Naive thymus-derived CD4-positive, alpha-beta T cell (primary cell): ENCODE data around the gene TRIO. TPM values are rescaled to one million over a fixed set of nuclear protein-coding genes. Genes with fewer than 3 reads are reported as not detected.
A peak's percentile ranks its signal among the peaks of the same experiment; 100 is the strongest.

Source experiments
- ATAC-seq: fragments of 150-1000 bp; cut with Tn5 transposase; 2 replicates; pipeline ENCODE4 v1.10.0; 2021; ENCODE audit warnings: mild to moderate bottlenecking, moderate library complexity
- CTCF ChIA-PET: fragments of 350-600 bp; sonication (Branson Sonifier 250); formaldehyde crosslinking; loops from one replicate; lab custom pipeline; 2021; ENCODE audit warnings: antibody characterized with exemption; lab: Charles Lee
- POLR2A ChIA-PET: fragments of 350-600 bp; sonication (Branson Sonifier 250); formaldehyde crosslinking; loops from one replicate; lab custom pipeline; 2021; ENCODE audit warnings: antibody characterized with exemption, inconsistent platforms; lab: Charles Lee
- DNase-seq, 9 donors: peaks; one replicate each; pipeline versions ENCODE4 v3.0.0 to v3.0.0-alpha.2; 2020 to 2022; ENCODE audit warnings: mixed read lengths in 1 of 9
- H3K27ac ChIP-seq: one replicate; pipeline ENCODE4 v1.7.0; 2013; ENCODE audit warnings: mild to moderate bottlenecking, low read depth, low read length, moderate library complexity
- H3K27me3 ChIP-seq, 2 donors: one replicate each; pipeline ENCODE4 v1.7.0; 2013; ENCODE audit warnings: low read length in 2 of 2, mild to moderate bottlenecking in 2 of 2, moderate library complexity in 2 of 2; ENCODE audit not compliant: control insufficient read depth in 2 of 2, insufficient read depth in 2 of 2
- H3K36me3 ChIP-seq, 3 experiments: 1 replicate in 2 of 3; 2 replicates in 1 of 3; pipeline ENCODE4 v1.7.0; 2013; ENCODE audit warnings: low read length in 3 of 3, mild to moderate bottlenecking in 3 of 3, moderate library complexity in 1 of 3; ENCODE audit not compliant: insufficient read depth in 3 of 3, control insufficient read depth in 2 of 3
- H3K4me1 ChIP-seq, 2 donors: one replicate each; pipeline ENCODE4 v1.7.0; 2013; ENCODE audit warnings: low read length in 2 of 2, mild to moderate bottlenecking in 2 of 2, moderate library complexity in 1 of 2; ENCODE audit not compliant: control insufficient read depth in 2 of 2, insufficient read depth in 2 of 2
- H3K4me3 ChIP-seq: 2 replicates; pipeline ENCODE4 v1.7.0; 2013; ENCODE audit warnings: mild to moderate bottlenecking, low read length
- H3K9me3 ChIP-seq, 3 experiments: 1 replicate in 2 of 3; 2 replicates in 1 of 3; pipeline ENCODE4 v1.7.0; 2013; ENCODE audit warnings: low read length in 3 of 3; ENCODE audit not compliant: control insufficient read depth in 2 of 3
- H3K27ac Mint-ChIP-seq, 9 donors: one replicate each; pipeline ENCODE4 v1.8.0; 2020 to 2022; ENCODE audit warnings: mixed read lengths in 9 of 9, mild to moderate bottlenecking in 8 of 9, moderate library complexity in 5 of 9, inconsistent platforms in 2 of 9
- H3K27me3 Mint-ChIP-seq, 5 donors: one replicate each; pipeline ENCODE4 v1.8.0; 2021 to 2022; ENCODE audit warnings: mixed read lengths in 5 of 5, mild to moderate bottlenecking in 1 of 5
- H3K36me3 Mint-ChIP-seq, 5 donors: one replicate each; pipeline ENCODE4 v1.8.0; 2020 to 2022; ENCODE audit warnings: mixed read lengths in 5 of 5, mild to moderate bottlenecking in 3 of 5, inconsistent platforms in 1 of 5
- H3K4me1 Mint-ChIP-seq, 7 donors: one replicate each; pipeline ENCODE4 v1.8.0; 2020 to 2022; ENCODE audit warnings: mixed read lengths in 7 of 7, mild to moderate bottlenecking in 3 of 7, inconsistent platforms in 1 of 7
- H3K4me3 Mint-ChIP-seq, 10 donors: one replicate each; pipeline ENCODE4 v1.8.0; 2020 to 2022; ENCODE audit warnings: mild to moderate bottlenecking in 10 of 10, mixed read lengths in 10 of 10, moderate library complexity in 6 of 10, inconsistent platforms in 2 of 10
- H3K9me3 Mint-ChIP-seq, 11 donors: one replicate each; pipeline ENCODE4 v1.8.0; 2020 to 2022; ENCODE audit warnings: mixed read lengths in 11 of 11, mild to moderate bottlenecking in 4 of 11, inconsistent platforms in 1 of 11, moderate library complexity in 1 of 11
- intact Hi-C, 2 donors: fragments of 100-400 bp; cut with micrococcal nuclease; formaldehyde crosslinking; loops; one replicate each; pipeline ENCODE4 v1.15.1; 2023
- polyA plus RNA-seq, 2 donors: library from polyadenylated mRNA; unstranded; fragments of 300-500 nt; fragmentation: Illumina TruSeq; gene quantifications; one replicate each; pipeline ENCODE4 v1.2.3, GENCODE V29; 2021
- total RNA-seq, 6 experiments: library from RNA in 5 of 6; stranded (reverse) in 5 of 6; gene quantifications; 1 replicate in 5 of 6; 2 replicates in 1 of 6; pipeline ENCODE4 v1.2.3 and lab custom pipeline; 2021 to 2026

Gene TRIO
- total and polyA plus RNA-seq, 7 experiments from 2014 or later: 0.16 to 45.9 (median 5.7) TPM

- ATAC-seq (no peak), DNase-seq (no peak)
- ChIA-PET CTCF (interaction anchor here (0.7 to 5.1 kb wide), 2 partner anchors 247 to 268 kb away, joined by 3 to 86 read pairs; no protein-coding TSS in a partner anchor), POLR2A (no interaction called here)
- H3K27me3 Mint-ChIP-seq: peaks cover 0 to 2% (median 0%) of the 10 kb centered on the region in 5 donors
- no peak overlapping the region for H3K27ac ChIP-seq
- no peak overlapping the region for H3K4me3 Mint-ChIP-seq
- H3K36me3 ChIP-seq: no peaks in the 10 kb centered on the region
- H3K4me3 ChIP-seq: no peak overlapping the region
- peaks cover 0 to 12% (median 0%) of the 10 kb centered on the region in 5 donors for H3K36me3 Mint-ChIP-seq
- no peaks in the 10 kb centered on the region for H3K9me3 ChIP-seq
- intact Hi-C loops: no loop called here
- peaks cover 0 to 15% (median 0%) of the 10 kb centered on the region in 11 donors for H3K9me3 Mint-ChIP-seq
- no peaks in the 10 kb centered on the region for H3K27me3 ChIP-seq
- peaks cover 0 to 54% (median 19%) of the 10 kb centered on the region in 7 donors for H3K4me1 Mint-ChIP-seq
- H3K4me1 ChIP-seq: no peaks in the 10 kb centered on the region
- H3K27ac Mint-ChIP-seq: peak overlapping the region in 2 of 9 donors; percentile 35 to 63
Observed at GRCh38 chr5:14401639-14402038, 258.5 kb downstream of the TRIO start.

DNA sequence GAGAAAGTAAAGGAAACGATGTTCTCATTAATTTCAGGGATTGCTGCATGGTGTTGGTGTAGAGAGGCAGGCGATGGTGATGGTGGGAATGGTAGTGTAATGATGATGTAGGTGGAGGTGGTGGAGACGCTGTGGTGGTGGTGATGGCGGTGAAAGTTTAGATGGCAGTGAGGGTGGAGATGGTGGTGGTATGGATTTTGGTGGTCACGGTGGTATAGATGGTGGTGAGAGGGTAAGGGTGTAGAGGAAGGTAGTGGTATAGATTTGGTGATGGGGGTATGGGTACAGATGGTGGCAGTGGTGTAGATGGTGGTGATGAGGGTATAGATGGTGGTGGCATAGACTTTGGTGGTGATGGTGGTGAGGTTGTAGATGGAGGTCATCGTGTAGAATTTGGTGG lies 259.3 kb downstream of the TRIO start:
- Mint-ChIP-seq H3K36me3 (peaks cover 0 to 12% (median 0%) of the 10 kb centered on the region in 5 donors), H3K27ac (peak overlapping the region in 7 of 9 donors; percentile 14 to 69 (median 30)), H3K9me3 (peaks cover 0 to 15% (median 0%) of the 10 kb centered on the region in 11 donors), H3K27me3 (peaks cover 0 to 2% (median 0%) of the 10 kb centered on the region in 5 donors), H3K4me1 (peaks cover 0 to 52% (median 19%) of the 10 kb centered on the region in 7 donors), H3K4me3 (peak overlapping the region in 1 of 10 donors; percentile 7)
- no peak for DNase-seq
- intact Hi-C loops: no loop called here
- Histone ChIP-seq H3K27ac (no peak overlapping the region), H3K4me3 (no peak overlapping the region), H3K4me1 (no peaks in the 10 kb centered on the region), H3K27me3 (no peaks in the 10 kb centered on the region), H3K9me3 (no peaks in the 10 kb centered on the region), H3K36me3 (no peaks in the 10 kb centered on the region)
- ChIA-PET POLR2A (no interaction called here), CTCF (no interaction called here)
- no peak for ATAC-seq

- H3K9me3 ChIP-seq: no peaks in the 10 kb centered on the region
- Mint-ChIP-seq H3K9me3 (peaks cover 0 to 15% (median 0%) of the 10 kb centered on the region in 11 donors), H3K4me1 (peaks cover 0 to 37% (median 19%) of the 10 kb centered on the region in 7 donors), H3K4me3 (no peak overlapping the region), H3K36me3 (peaks cover 0 to 12% (median 0%) of the 10 kb centered on the region in 5 donors), H3K27ac (peak overlapping the region in 2 of 9 donors; percentile 5 to 31), H3K27me3 (peaks cover 0 to 2% (median 0%) of the 10 kb centered on the region in 5 donors)
- no peak overlapping the region for H3K27ac ChIP-seq
- H3K36me3 ChIP-seq: no peaks in the 10 kb centered on the region
- H3K4me3 ChIP-seq: no peak overlapping the region
- no peak for DNase-seq
- H3K4me1 ChIP-seq: no peaks in the 10 kb centered on the region
- no peaks in the 10 kb centered on the region for H3K27me3 ChIP-seq
- no peak for ATAC-seq
- ChIA-PET POLR2A (no interaction called here), CTCF (no interaction called here)
- intact Hi-C loops: no loop called here
Observed at GRCh38 chr5:14404780-14405179, 261.6 kb downstream of the TRIO start.

DNA sequence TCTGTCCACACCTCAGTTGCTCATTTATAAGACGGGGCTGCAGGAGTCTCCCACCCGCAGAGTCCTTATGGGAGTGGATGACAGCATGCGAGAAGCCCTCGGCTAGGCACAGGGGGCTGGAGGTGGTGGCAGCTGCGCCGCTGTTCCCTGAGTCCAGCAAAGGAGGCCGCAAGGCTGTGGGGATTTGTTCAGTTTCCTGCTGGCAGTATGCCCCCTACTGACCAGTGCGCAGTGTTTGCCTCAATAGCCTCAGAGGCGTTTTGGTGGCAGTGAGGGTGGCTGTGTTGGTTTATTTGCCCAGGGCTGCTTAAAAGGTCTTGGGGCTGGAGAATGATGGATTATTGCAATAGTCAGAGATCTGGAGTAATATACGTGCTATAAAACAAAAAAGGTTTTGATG lies 262.1 kb downstream of the TRIO start:
- Mint-ChIP-seq H3K27me3 (peaks cover 0 to 2% (median 0%) of the 10 kb centered on the region in 5 donors), H3K27ac (peak overlapping the region in 1 of 9 donors; percentile 31), H3K4me1 (peaks cover 0 to 33% (median 19%) of the 10 kb centered on the region in 7 donors), H3K36me3 (peaks cover 0 to 12% (median 0%) of the 10 kb centered on the region in 5 donors), H3K4me3 (no peak overlapping the region), H3K9me3 (peaks cover 0 to 15% (median 0%) of the 10 kb centered on the region in 11 donors)
- intact Hi-C loops: no loop called here
- Histone ChIP-seq H3K27ac (no peak overlapping the region), H3K36me3 (no peaks in the 10 kb centered on the region), H3K9me3 (no peaks in the 10 kb centered on the region), H3K4me1 (no peaks in the 10 kb centered on the region), H3K27me3 (no peaks in the 10 kb centered on the region), H3K4me3 (no peak overlapping the region)
- ATAC-seq (no peak), DNase-seq (no peak)
- CTCF ChIA-PET: no interaction called here
- POLR2A ChIA-PET: no interaction called here

DNA sequence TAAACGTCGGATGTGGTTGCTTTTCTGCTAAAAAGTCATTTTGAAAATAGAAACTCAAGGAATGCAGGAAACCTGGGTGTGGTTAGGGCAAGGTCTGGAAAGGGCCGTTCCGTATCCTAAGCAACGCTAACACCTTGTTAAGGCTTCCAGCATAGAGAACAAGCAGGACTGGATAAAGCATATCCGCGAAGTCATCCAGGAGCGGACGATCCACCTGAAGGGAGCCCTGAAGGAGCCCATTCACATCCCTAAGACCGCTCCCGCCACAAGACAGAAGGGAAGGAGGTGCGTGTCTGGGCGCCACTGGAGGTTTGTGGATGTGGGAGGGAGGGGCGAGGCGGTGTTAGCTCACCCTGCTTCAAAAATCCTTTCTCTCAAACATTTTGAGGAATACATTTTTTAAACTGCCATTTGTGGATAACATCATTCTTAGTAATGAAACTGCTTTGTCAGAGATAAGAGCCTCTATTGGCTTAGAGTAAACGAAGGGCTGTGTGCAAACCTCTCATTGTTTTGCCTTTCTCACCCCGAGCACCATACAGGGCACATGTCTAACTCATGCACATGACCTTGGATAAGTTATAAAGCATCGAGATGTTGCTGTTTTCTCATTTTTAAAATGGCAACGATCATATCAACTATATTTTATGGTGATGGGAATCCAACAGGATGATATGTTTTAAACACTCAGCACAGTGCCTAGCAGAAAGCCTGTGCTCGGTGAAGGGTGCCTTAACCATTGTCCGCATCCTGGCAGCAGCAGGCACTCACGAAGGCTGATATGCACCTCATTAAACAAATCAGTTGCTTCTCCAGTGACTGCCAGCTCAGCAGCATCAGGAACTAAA lies 262.8 kb downstream of the TRIO start:
- H3K36me3 Mint-ChIP-seq: peaks cover 0 to 12% (median 0%) of the 10 kb centered on the region in 5 donors
- Histone ChIP-seq H3K9me3 (no peaks in the 10 kb centered on the region), H3K27ac (no peak overlapping the region), H3K27me3 (no peaks in the 10 kb centered on the region), H3K36me3 (no peaks in the 10 kb centered on the region), H3K4me3 (no peak overlapping the region), H3K4me1 (no peaks in the 10 kb centered on the region)
- intact Hi-C loops: no loop called here
- ChIA-PET CTCF (no interaction called here), POLR2A (no interaction called here)
- peaks cover 0 to 15% (median 0%) of the 10 kb centered on the region in 11 donors for H3K9me3 Mint-ChIP-seq
- DNase-seq (no peak), ATAC-seq (no peak)
- H3K4me3 Mint-ChIP-seq: no peak overlapping the region
- H3K4me1 Mint-ChIP-seq: peaks cover 0 to 28% (median 18%) of the 10 kb centered on the region in 7 donors
- H3K27me3 Mint-ChIP-seq: peaks cover 0 to 2% (median 0%) of the 10 kb centered on the region in 5 donors
- H3K27ac Mint-ChIP-seq: peak overlapping the region in 1 of 9 donors; percentile 59

- intact Hi-C loops: no loop called here
Observed at GRCh38 chr5:14406554-14406849, 263.4 kb downstream of the TRIO start.

More at GRCh38 chr5:14406554-14406849, 263.4 kb downstream of the TRIO start:
- no peaks in the 10 kb centered on the region for H3K4me1 ChIP-seq
- no peaks in the 10 kb centered on the region for H3K36me3 ChIP-seq
- ChIA-PET POLR2A (no interaction called here), CTCF (no interaction called here)
- DNase-seq: no peak
- Mint-ChIP-seq H3K4me3 (no peak overlapping the region), H3K27me3 (peaks cover 0 to 2% (median 0%) of the 10 kb centered on the region in 5 donors), H3K9me3 (peaks cover 0 to 15% (median 0%) of the 10 kb centered on the region in 11 donors), H3K4me1 (peaks cover 0 to 23% (median 12%) of the 10 kb centered on the region in 7 donors), H3K36me3 (peaks cover 0 to 10% (median 0%) of the 10 kb centered on the region in 5 donors), H3K27ac (no peak overlapping the region)
- H3K9me3 ChIP-seq: no peaks in the 10 kb centered on the region
- H3K27ac ChIP-seq: no peak overlapping the region
- no peak overlapping the region for H3K4me3 ChIP-seq
- H3K27me3 ChIP-seq: no peaks in the 10 kb centered on the region
- ATAC-seq: no peak
